Neuron (in vitro differentiated cells): Measurements from ENCODE around the gene HJV.
"Not testable (repeated sequence)": the region's sequence is repeated elsewhere in the genome, so short reads cannot be mapped to it uniquely, and the experiment has no call there.

Experiments
- H2AFZ ChIP-seq: one replicate; pipeline ENCODE4 v1.6.1; 2013; ENCODE audit warnings: low read depth, mild to moderate bottlenecking, inconsistent platforms, low read length, moderate library complexity
- H3K27me3 ChIP-seq: one replicate; pipeline ENCODE4 v1.6.1; 2013; ENCODE audit warnings: low read length; ENCODE audit not compliant: insufficient read depth
- H3K36me3 ChIP-seq: one replicate; pipeline ENCODE4 v1.6.1; 2013; ENCODE audit warnings: low read length; ENCODE audit not compliant: insufficient read depth
- H3K4me1 ChIP-seq: one replicate; pipeline ENCODE4 v1.6.1; 2013; ENCODE audit warnings: low read length; ENCODE audit not compliant: insufficient read depth
- H3K4me3 ChIP-seq: 2 replicates; pipeline ENCODE4 v1.5.1; 2013; ENCODE audit warnings: mild to moderate bottlenecking, low read length, moderate library complexity
- H3K9me3 ChIP-seq: one replicate; pipeline ENCODE4 v1.6.1; 2013; ENCODE audit warnings: low read length

The HJV gene

GRCh38 chr1:146036241-146036964 is 14.9 kb upstream of the HJV start:
- Histone ChIP-seq H3K4me1 (peaks cover 7% of the 10 kb centered on the region), H3K4me3 (peak overlapping the region; percentile 93), H3K36me3 (no peaks in the 10 kb centered on the region), H3K9me3 (no peaks in the 10 kb centered on the region), H3K27me3 (no peaks in the 10 kb centered on the region), H2AFZ (no peak overlapping the region)

- peak overlapping the region; percentile 24 for H2AFZ ChIP-seq
These were observed 13.5 kb upstream of the HJV start for GRCh38 chr1:146035048-146035423.

GRCh38 chr1:146032631-146033219 is 11.2 kb upstream of the HJV start:
- no peaks in the 10 kb centered on the region for H3K36me3 ChIP-seq
- H3K27me3 ChIP-seq: no peaks in the 10 kb centered on the region
- no peaks in the 10 kb centered on the region for H3K9me3 ChIP-seq
- no peak overlapping the region for H2AFZ ChIP-seq
- H3K4me3 ChIP-seq: no peak overlapping the region
- H3K4me1 ChIP-seq: peaks cover 7% of the 10 kb centered on the region

More at GRCh38 chr1:146035048-146035423, 13.5 kb upstream of the HJV start:
- Histone ChIP-seq H3K27me3 (no peaks in the 10 kb centered on the region), H3K9me3 (no peaks in the 10 kb centered on the region), H3K36me3 (no peaks in the 10 kb centered on the region), H3K4me3 (peak overlapping the region; percentile 93), H3K4me1 (peaks cover 7% of the 10 kb centered on the region)

GRCh38 chr1:146031476-146031875 is 9.9 kb upstream of the HJV start:
- Histone ChIP-seq H3K27me3 (no peaks in the 10 kb centered on the region), H3K36me3 (no peaks in the 10 kb centered on the region), H3K4me1 (peaks cover 4% of the 10 kb centered on the region), H3K4me3 (no peak overlapping the region), H2AFZ (no peak overlapping the region), H3K9me3 (no peaks in the 10 kb centered on the region)

GRCh38 chr1:146029117-146029516 is 7.6 kb upstream of the HJV start:
- H3K27me3 ChIP-seq: no peaks in the 10 kb centered on the region
- H2AFZ ChIP-seq: no peak overlapping the region
- no peaks in the 10 kb centered on the region for H3K9me3 ChIP-seq
- no peaks in the 10 kb centered on the region for H3K36me3 ChIP-seq
- H3K4me1 ChIP-seq: no peaks in the 10 kb centered on the region
- H3K4me3 ChIP-seq: no peak overlapping the region

GRCh38 chr1:146026650-146027049 is 5.1 kb upstream of the HJV start:
- not testable (repeated sequence) for H2AFZ ChIP-seq, H3K4me1 ChIP-seq, H3K4me3 ChIP-seq, H3K27me3 ChIP-seq, H3K9me3 ChIP-seq, H3K36me3 ChIP-seq

GRCh38 chr1:146025787-146026495 is 4.4 kb upstream of the HJV start:
- not testable (repeated sequence) for H3K4me1 ChIP-seq, H3K9me3 ChIP-seq, H3K27me3 ChIP-seq, H3K36me3 ChIP-seq, H2AFZ ChIP-seq, H3K4me3 ChIP-seq

- peaks cover 3% of the 10 kb centered on the region for H3K9me3 ChIP-seq
- no peaks in the 10 kb centered on the region for H3K4me1 ChIP-seq
- peaks cover 37% of the 10 kb centered on the region for H3K27me3 ChIP-seq
- no peak overlapping the region for H3K4me3 ChIP-seq
- no peaks in the 10 kb centered on the region for H3K36me3 ChIP-seq
- no peak overlapping the region for H2AFZ ChIP-seq
These were observed 1.0 kb upstream of the HJV start for GRCh38 chr1:146022403-146023127.

GRCh38 chr1:146021050-146021445 is 487 bp downstream of the HJV start:
- H2AFZ ChIP-seq: no peak overlapping the region
- H3K36me3 ChIP-seq: no peaks in the 10 kb centered on the region
- no peak overlapping the region for H3K4me3 ChIP-seq
- H3K27me3 ChIP-seq: peaks cover 46% of the 10 kb centered on the region
- peaks cover 3% of the 10 kb centered on the region for H3K9me3 ChIP-seq
- H3K4me1 ChIP-seq: no peaks in the 10 kb centered on the region

GRCh38 chr1:146020058-146021049 is 1.2 kb downstream of the HJV start:
- H3K36me3 ChIP-seq: no peaks in the 10 kb centered on the region
- no peak overlapping the region for H3K4me3 ChIP-seq
- H3K27me3 ChIP-seq: peaks cover 48% of the 10 kb centered on the region
- no peaks in the 10 kb centered on the region for H3K4me1 ChIP-seq
- H3K9me3 ChIP-seq: peaks cover 3% of the 10 kb centered on the region
- no peak overlapping the region for H2AFZ ChIP-seq

- no peaks in the 10 kb centered on the region for H3K36me3 ChIP-seq
- no peak overlapping the region for H3K4me3 ChIP-seq
- peaks cover 3% of the 10 kb centered on the region for H3K9me3 ChIP-seq
- H3K4me1 ChIP-seq: no peaks in the 10 kb centered on the region
- peaks cover 48% of the 10 kb centered on the region for H3K27me3 ChIP-seq
- no peak overlapping the region for H2AFZ ChIP-seq
These were observed 2.1 kb downstream of the HJV start for GRCh38 chr1:146019231-146020057.

- Histone ChIP-seq H3K9me3 (peaks cover 3% of the 10 kb centered on the region), H2AFZ (no peak overlapping the region), H3K36me3 (no peaks in the 10 kb centered on the region), H3K4me3 (no peak overlapping the region), H3K4me1 (peaks cover 3% of the 10 kb centered on the region), H3K27me3 (peaks cover 48% of the 10 kb centered on the region)
These were observed 4.6 kb downstream of the HJV start for GRCh38 chr1:146016891-146017290.
